K562 treated with DMSO at 1 percent for 24 hours (cell line): ENCODE results near the gene AMOTL1. TPM values are rescaled to one million over a fixed set of nuclear protein-coding genes. Genes with fewer than 3 reads are reported as not detected.

Source experiments
- total RNA-seq: library from RNA; unstranded; fragments of 300-600 nt; gene quantifications from 2 replicates; pipeline ENCODE4 v1.2.3, GENCODE V29; 2022; ENCODE audit warnings: low read depth; ENCODE audit not compliant: insufficient read depth

Gene AMOTL1, protein sequence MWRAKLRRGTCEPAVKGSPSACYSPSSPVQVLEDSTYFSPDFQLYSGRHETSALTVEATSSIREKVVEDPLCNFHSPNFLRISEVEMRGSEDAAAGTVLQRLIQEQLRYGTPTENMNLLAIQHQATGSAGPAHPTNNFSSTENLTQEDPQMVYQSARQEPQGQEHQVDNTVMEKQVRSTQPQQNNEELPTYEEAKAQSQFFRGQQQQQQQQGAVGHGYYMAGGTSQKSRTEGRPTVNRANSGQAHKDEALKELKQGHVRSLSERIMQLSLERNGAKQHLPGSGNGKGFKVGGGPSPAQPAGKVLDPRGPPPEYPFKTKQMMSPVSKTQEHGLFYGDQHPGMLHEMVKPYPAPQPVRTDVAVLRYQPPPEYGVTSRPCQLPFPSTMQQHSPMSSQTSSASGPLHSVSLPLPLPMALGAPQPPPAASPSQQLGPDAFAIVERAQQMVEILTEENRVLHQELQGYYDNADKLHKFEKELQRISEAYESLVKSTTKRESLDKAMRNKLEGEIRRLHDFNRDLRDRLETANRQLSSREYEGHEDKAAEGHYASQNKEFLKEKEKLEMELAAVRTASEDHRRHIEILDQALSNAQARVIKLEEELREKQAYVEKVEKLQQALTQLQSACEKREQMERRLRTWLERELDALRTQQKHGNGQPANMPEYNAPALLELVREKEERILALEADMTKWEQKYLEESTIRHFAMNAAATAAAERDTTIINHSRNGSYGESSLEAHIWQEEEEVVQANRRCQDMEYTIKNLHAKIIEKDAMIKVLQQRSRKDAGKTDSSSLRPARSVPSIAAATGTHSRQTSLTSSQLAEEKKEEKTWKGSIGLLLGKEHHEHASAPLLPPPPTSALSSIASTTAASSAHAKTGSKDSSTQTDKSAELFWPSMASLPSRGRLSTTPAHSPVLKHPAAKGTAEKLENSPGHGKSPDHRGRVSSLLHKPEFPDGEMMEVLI
- 23.0 and 23.3 TPM in 2 replicates for total RNA-seq

DNA sequence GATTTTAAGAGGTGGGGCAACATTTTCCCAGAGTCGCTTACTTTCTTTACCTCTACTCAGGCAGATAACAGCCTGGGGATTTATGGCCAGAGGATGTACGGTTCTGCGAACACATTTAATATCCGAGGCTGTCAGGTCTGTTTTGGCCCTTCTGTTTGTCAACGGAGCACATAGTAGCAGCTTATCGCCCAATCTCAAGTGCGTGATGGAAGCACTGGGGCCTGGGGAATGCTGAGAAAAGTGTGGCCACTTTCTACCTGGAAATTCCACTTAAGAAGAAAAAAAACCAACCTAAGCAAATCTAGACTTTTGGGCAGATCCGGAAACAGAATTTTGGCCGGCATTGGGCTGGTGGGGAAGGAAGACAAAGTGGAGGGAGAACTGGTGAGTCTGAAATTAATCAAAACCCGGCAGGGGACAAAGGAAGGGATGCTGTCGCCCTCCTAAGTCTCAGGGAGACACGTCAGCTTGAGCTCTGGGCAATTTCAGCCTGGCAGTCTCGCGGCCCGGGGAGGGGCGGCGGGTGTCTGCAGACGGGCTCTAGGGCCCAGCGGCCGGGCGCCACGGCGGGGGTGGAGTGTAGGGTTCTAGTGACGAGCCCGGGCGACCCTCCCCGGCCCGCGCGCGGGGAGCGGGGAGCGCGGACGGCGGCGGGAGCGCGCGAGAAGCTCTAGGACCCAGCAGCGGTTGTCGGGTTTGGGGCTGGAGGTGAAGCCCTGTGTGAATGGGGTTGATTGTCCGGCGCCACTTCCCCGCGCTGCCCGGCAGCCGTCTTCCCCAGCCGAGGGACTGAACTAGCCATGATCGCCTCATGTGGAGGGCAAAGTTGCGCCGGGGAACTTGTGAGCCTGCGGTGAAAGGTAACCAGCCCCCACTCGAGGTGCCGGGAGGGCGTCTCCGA is at the start of gene AMOTL1:
AMOTL1 (plus strand) TSS at position 656 of the 901 bp plus-strand sequence; CDS start at position 812, 156 bp downstream.

Other genes with a start within 250 kb of the AMOTL1 start
- 5.9 and 6.3 TPM in 2 replicates for gene FUT4, start 224.4 kb upstream of the AMOTL1 start, total RNA-seq
- 6.0 and 7.0 TPM in 2 replicates for gene PIWIL4, start 201.0 kb upstream of the AMOTL1 start, total RNA-seq
- gene CWC15, start 205.2 kb downstream of the AMOTL1 start, total RNA-seq, result 30.6 and 36.3 TPM in 2 replicates
- 1.6 and 2.2 TPM in 2 replicates for gene KDM4D, start 205.4 kb downstream of the AMOTL1 start, total RNA-seq